GM23338 (cell line): ENCODE measurements around the gene IFIT1B. TPM values are rescaled to one million over a fixed set of nuclear protein-coding genes. Genes with fewer than 3 reads are reported as not detected.

Experiments
- ATAC-seq: fragments of 200-7000 bp; cut with Tn5 transposase; 3 replicates; pipeline ENCODE4 v1.9.1; 2020
- DNase-seq: peaks from one replicate; pipeline ENCODE4 v3.0.0-alpha.2; 2015; ENCODE audit warnings: low spot score
- H2AFZ ChIP-seq: fragments of 200-600 bp; sonication (generic); 2 replicates; pipeline ENCODE4 v1.8.0; 2016; ENCODE audit warnings: antibody characterized with exemption, mild to moderate bottlenecking, moderate library complexity
- H3F3A ChIP-seq: fragments of 200-600 bp; sonication (generic); replicated peaks from 2 replicates; pipeline ENCODE4 v1.8.0; 2017; ENCODE audit warnings: antibody characterized with exemption, mixed run types, low read depth
- H3K27ac ChIP-seq: fragments of 200-600 bp; sonication (generic); 2 replicates; pipeline ENCODE4 v1.6.1; 2016; ENCODE audit warnings: low read depth
- H3K27me3 ChIP-seq: fragments of 200-600 bp; sonication (generic); 2 replicates; pipeline ENCODE4 v1.8.0; 2016; ENCODE audit warnings: mild to moderate bottlenecking, mixed run types, moderate library complexity; ENCODE audit not compliant: insufficient read depth
- H3K36me3 ChIP-seq: fragments of 200-600 bp; sonication (generic); 2 replicates; pipeline ENCODE4 v1.8.0; 2016; ENCODE audit warnings: mild to moderate bottlenecking; ENCODE audit not compliant: insufficient read depth
- H3K4me1 ChIP-seq: fragments of 200-600 bp; sonication (generic); 2 replicates; pipeline ENCODE4 v1.8.0; 2016; ENCODE audit warnings: mild to moderate bottlenecking, moderate library complexity; ENCODE audit not compliant: insufficient read depth
- H3K4me2 ChIP-seq: fragments of 200-600 bp; sonication (generic); 2 replicates; pipeline ENCODE4 v1.7.1; 2017; ENCODE audit warnings: mixed run types
- H3K4me3 ChIP-seq: fragments of 200-600 bp; sonication (generic); 2 replicates; pipeline ENCODE4 v1.6.1; 2016; ENCODE audit warnings: mixed run types
- H3K79me2 ChIP-seq: fragments of 200-600 bp; sonication (generic); replicated peaks from 2 replicates; pipeline ENCODE4 v1.8.0; 2017; ENCODE audit warnings: mild to moderate bottlenecking; ENCODE audit not compliant: insufficient read depth
- H3K9me2 ChIP-seq: fragments of 200-600 bp; sonication (generic); 2 replicates; pipeline ENCODE4 v1.8.0; 2017; ENCODE audit not compliant: insufficient read depth
- H4K20me1 ChIP-seq: fragments of 200-600 bp; sonication (generic); replicated peaks from 2 replicates; pipeline ENCODE4 v1.8.0; 2017; ENCODE audit warnings: mild to moderate bottlenecking; ENCODE audit not compliant: insufficient read depth
- H3K27ac Mint-ChIP-seq: 2 replicates; pipeline ENCODE4 v1.8.0; 2020; ENCODE audit warnings: inconsistent platforms, mild to moderate bottlenecking, moderate library complexity, mixed read lengths
- H3K27me3 Mint-ChIP-seq: 3 replicates; pipeline ENCODE4 v1.8.0; 2022; ENCODE audit warnings: low read depth, mild to moderate bottlenecking, moderate library complexity, mixed read lengths, inconsistent platforms; ENCODE audit not compliant: insufficient read depth, poor library complexity
- H3K36me3 Mint-ChIP-seq: 3 replicates; pipeline ENCODE4 v1.8.0; 2021; ENCODE audit warnings: low read depth, mild to moderate bottlenecking, inconsistent platforms, moderate library complexity, mixed read lengths
- H3K4me1 Mint-ChIP-seq: 3 replicates; pipeline ENCODE4 v1.8.0; 2020; ENCODE audit warnings: mild to moderate bottlenecking, inconsistent platforms, mixed read lengths
- H3K4me3 Mint-ChIP-seq: 3 replicates; pipeline ENCODE4 v1.8.0; 2021; ENCODE audit warnings: moderate library complexity, mild to moderate bottlenecking, inconsistent platforms, mixed read lengths
- H3K9me3 Mint-ChIP-seq: 3 replicates; pipeline ENCODE4 v1.8.0; 2020; ENCODE audit warnings: moderate library complexity, mild to moderate bottlenecking, inconsistent platforms, mixed read lengths
- CREB1 ChIP-seq: fragments of 250-450 bp; sonication (Bioruptor Pico); IDR thresholded peaks from 2 replicates; pipeline ENCODE4 v1.5.0; 2020; ENCODE audit warnings: low read depth, mild to moderate bottlenecking, moderate library complexity
- EZH2 ChIP-seq: fragments of 200-600 bp; sonication (generic); IDR thresholded peaks from one replicate; pipeline ENCODE4 v1.8.0; 2017; ENCODE audit warnings: antibody characterized with exemption, mild to moderate bottlenecking, low read depth; ENCODE audit not compliant: unreplicated experiment
- EZH2phosphoT487 ChIP-seq: fragments of 200-600 bp; sonication (generic); IDR thresholded peaks from one replicate; pipeline ENCODE4 v1.8.1; 2018; ENCODE audit warnings: antibody characterized with exemption; ENCODE audit not compliant: unreplicated experiment
- JUNB ChIP-seq: IDR thresholded peaks from one replicate; pipeline ENCODE4 v1.6.1; 2016; ENCODE audit warnings: antibody characterized with exemption; ENCODE audit not compliant: unreplicated experiment
- NANOG ChIP-seq: IDR thresholded peaks from 2 replicates; pipeline ENCODE4 v1.6.1; 2016; ENCODE audit warnings: antibody characterized with exemption, borderline replicate concordance
- POLR2AphosphoS5 ChIP-seq: IDR thresholded peaks from 2 replicates; pipeline ENCODE4 v1.6.1; 2016; ENCODE audit warnings: antibody characterized with exemption, low read depth
- STAT1 ChIP-seq: IDR thresholded peaks from one replicate; pipeline ENCODE4 v1.6.1; 2016; ENCODE audit warnings: antibody characterized with exemption; ENCODE audit not compliant: unreplicated experiment
- ZNF114 ChIP-seq: fragments of 250-450 bp; sonication (Bioruptor Pico); IDR thresholded peaks from 2 replicates; pipeline ENCODE4 v1.5.0; 2020; ENCODE audit warnings: mild to moderate bottlenecking, moderate library complexity
- ZNF331 ChIP-seq: fragments of 250-450 bp; sonication (Bioruptor Pico); IDR thresholded peaks from 2 replicates; pipeline ENCODE4 v1.5.0; 2020; ENCODE audit warnings: low read depth, mild to moderate bottlenecking, moderate library complexity
- polyA plus RNA-seq: library from polyadenylated mRNA; unstranded; fragments of >200 nt; fragmentation: Nextera tagmentation; extraction: Ambion mirVana; gene quantifications from 2 replicates; pipeline ENCODE4 v1.2.1, GENCODE V29; 2016
- total RNA-seq: library from RNA; depleted of rRNA; stranded (reverse); fragments of >200 nt; shearing (Covaris generic); gene quantifications from 2 replicates; pipeline ENCODE4 v1.2.3, GENCODE V29; 2014
- TF ChIP-seq, protein P1 (sequence below): IDR thresholded peaks from 2 replicates; pipeline ENCODE4 v1.6.1; 2016; ENCODE audit warnings: antibody characterized with exemption
- TF ChIP-seq, protein P2 (sequence below), 2 experiments: fragments of 200-600 bp in 1 of 2; sonication (generic) in 1 of 2; conservative IDR thresholded peaks; 2 replicates each; pipeline versions ENCODE4 v1.5.1 to v1.6.1; 2016 to 2017; ENCODE audit warnings: antibody characterized with exemption in 2 of 2, low read depth in 2 of 2, mild to moderate bottlenecking in 2 of 2, moderate library complexity in 1 of 2
- TF ChIP-seq, protein P3 (sequence below): IDR thresholded peaks from one replicate; pipeline ENCODE4 v1.6.1; 2018; ENCODE audit warnings: antibody characterized with exemption; ENCODE audit not compliant: unreplicated experiment
- TF ChIP-seq, protein P4 (sequence below): fragments of 250-450 bp; sonication (Bioruptor Pico); IDR thresholded peaks from 2 replicates; pipeline ENCODE4 v1.5.0; 2020; ENCODE audit warnings: mild to moderate bottlenecking, moderate library complexity

Gene IFIT1B
- total and polyA plus RNA-seq, 2 experiments from 2014 or later: 0.10 TPM; not detected in 1

DNA sequence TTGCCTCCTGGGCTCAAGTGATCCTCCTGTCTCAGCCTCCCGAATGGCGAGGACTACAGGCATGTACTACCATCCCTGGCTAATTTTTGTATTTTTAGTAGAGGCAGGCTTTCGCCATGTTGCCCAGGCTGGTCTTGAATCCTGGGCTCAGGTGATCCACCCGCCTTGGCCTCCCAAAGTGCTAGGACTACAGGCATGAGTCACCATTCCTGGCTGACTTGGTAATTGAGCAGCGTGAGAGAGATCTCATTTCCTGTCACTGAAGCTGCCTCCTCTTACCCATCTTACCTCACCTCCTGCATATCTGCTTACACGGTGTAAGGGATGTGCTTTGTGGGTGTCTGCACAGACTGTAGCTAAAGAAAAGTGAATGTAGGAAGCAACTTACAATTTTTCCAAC, 40.4 kb upstream of the IFIT1B start:
- Histone ChIP-seq H3K79me2 (no peaks in the 10 kb centered on the region), H4K20me1 (no peaks in the 10 kb centered on the region), H3K4me3 (no peak overlapping the region), H3K27ac (no peak overlapping the region), H3K36me3 (no peaks in the 10 kb centered on the region), H3K9me2 (peaks cover 14% of the 10 kb centered on the region), H3K4me1 (peaks cover 21% of the 10 kb centered on the region), H2AFZ (no peak overlapping the region), H3K27me3 (no peaks in the 10 kb centered on the region), H3F3A (no peaks in the 10 kb centered on the region; the same call in 1 of the 2 replicates), H3K4me2 (no peak overlapping the region)
- H3K27me3 Mint-ChIP-seq: peaks cover 16% of the 10 kb centered on the region
- no peaks in the 10 kb centered on the region for H3K36me3 Mint-ChIP-seq
- H3K4me1 Mint-ChIP-seq: peaks cover 21% of the 10 kb centered on the region
- DNase-seq (no peak), ATAC-seq (no peak)
- TF ChIP-seq, protein P1, sequence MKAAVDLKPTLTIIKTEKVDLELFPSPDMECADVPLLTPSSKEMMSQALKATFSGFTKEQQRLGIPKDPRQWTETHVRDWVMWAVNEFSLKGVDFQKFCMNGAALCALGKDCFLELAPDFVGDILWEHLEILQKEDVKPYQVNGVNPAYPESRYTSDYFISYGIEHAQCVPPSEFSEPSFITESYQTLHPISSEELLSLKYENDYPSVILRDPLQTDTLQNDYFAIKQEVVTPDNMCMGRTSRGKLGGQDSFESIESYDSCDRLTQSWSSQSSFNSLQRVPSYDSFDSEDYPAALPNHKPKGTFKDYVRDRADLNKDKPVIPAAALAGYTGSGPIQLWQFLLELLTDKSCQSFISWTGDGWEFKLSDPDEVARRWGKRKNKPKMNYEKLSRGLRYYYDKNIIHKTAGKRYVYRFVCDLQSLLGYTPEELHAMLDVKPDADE: no peak
- no peak for TF ChIP-seq POLR2AphosphoS5
- no peak for TF ChIP-seq CREB1 (CRISPR knock-in tag)
- TF ChIP-seq STAT1: no peak
- no peak for TF ChIP-seq ZNF114 (CRISPR knock-in tag)
- TF ChIP-seq EZH2: no peak
- TF ChIP-seq NANOG: no peak
- no peak for TF ChIP-seq JUNB
- TF ChIP-seq, protein P2, sequence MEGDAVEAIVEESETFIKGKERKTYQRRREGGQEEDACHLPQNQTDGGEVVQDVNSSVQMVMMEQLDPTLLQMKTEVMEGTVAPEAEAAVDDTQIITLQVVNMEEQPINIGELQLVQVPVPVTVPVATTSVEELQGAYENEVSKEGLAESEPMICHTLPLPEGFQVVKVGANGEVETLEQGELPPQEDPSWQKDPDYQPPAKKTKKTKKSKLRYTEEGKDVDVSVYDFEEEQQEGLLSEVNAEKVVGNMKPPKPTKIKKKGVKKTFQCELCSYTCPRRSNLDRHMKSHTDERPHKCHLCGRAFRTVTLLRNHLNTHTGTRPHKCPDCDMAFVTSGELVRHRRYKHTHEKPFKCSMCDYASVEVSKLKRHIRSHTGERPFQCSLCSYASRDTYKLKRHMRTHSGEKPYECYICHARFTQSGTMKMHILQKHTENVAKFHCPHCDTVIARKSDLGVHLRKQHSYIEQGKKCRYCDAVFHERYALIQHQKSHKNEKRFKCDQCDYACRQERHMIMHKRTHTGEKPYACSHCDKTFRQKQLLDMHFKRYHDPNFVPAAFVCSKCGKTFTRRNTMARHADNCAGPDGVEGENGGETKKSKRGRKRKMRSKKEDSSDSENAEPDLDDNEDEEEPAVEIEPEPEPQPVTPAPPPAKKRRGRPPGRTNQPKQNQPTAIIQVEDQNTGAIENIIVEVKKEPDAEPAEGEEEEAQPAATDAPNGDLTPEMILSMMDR (conservative IDR thresholded peaks at IDR 0.05; ENCODE audit: low read depth in 2 of 2): no peak
- no peak for TF ChIP-seq ZNF331 (CRISPR knock-in tag)
- TF ChIP-seq, protein P3, sequence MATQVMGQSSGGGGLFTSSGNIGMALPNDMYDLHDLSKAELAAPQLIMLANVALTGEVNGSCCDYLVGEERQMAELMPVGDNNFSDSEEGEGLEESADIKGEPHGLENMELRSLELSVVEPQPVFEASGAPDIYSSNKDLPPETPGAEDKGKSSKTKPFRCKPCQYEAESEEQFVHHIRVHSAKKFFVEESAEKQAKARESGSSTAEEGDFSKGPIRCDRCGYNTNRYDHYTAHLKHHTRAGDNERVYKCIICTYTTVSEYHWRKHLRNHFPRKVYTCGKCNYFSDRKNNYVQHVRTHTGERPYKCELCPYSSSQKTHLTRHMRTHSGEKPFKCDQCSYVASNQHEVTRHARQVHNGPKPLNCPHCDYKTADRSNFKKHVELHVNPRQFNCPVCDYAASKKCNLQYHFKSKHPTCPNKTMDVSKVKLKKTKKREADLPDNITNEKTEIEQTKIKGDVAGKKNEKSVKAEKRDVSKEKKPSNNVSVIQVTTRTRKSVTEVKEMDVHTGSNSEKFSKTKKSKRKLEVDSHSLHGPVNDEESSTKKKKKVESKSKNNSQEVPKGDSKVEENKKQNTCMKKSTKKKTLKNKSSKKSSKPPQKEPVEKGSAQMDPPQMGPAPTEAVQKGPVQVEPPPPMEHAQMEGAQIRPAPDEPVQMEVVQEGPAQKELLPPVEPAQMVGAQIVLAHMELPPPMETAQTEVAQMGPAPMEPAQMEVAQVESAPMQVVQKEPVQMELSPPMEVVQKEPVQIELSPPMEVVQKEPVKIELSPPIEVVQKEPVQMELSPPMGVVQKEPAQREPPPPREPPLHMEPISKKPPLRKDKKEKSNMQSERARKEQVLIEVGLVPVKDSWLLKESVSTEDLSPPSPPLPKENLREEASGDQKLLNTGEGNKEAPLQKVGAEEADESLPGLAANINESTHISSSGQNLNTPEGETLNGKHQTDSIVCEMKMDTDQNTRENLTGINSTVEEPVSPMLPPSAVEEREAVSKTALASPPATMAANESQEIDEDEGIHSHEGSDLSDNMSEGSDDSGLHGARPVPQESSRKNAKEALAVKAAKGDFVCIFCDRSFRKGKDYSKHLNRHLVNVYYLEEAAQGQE: no peak
- TF ChIP-seq, protein P4, sequence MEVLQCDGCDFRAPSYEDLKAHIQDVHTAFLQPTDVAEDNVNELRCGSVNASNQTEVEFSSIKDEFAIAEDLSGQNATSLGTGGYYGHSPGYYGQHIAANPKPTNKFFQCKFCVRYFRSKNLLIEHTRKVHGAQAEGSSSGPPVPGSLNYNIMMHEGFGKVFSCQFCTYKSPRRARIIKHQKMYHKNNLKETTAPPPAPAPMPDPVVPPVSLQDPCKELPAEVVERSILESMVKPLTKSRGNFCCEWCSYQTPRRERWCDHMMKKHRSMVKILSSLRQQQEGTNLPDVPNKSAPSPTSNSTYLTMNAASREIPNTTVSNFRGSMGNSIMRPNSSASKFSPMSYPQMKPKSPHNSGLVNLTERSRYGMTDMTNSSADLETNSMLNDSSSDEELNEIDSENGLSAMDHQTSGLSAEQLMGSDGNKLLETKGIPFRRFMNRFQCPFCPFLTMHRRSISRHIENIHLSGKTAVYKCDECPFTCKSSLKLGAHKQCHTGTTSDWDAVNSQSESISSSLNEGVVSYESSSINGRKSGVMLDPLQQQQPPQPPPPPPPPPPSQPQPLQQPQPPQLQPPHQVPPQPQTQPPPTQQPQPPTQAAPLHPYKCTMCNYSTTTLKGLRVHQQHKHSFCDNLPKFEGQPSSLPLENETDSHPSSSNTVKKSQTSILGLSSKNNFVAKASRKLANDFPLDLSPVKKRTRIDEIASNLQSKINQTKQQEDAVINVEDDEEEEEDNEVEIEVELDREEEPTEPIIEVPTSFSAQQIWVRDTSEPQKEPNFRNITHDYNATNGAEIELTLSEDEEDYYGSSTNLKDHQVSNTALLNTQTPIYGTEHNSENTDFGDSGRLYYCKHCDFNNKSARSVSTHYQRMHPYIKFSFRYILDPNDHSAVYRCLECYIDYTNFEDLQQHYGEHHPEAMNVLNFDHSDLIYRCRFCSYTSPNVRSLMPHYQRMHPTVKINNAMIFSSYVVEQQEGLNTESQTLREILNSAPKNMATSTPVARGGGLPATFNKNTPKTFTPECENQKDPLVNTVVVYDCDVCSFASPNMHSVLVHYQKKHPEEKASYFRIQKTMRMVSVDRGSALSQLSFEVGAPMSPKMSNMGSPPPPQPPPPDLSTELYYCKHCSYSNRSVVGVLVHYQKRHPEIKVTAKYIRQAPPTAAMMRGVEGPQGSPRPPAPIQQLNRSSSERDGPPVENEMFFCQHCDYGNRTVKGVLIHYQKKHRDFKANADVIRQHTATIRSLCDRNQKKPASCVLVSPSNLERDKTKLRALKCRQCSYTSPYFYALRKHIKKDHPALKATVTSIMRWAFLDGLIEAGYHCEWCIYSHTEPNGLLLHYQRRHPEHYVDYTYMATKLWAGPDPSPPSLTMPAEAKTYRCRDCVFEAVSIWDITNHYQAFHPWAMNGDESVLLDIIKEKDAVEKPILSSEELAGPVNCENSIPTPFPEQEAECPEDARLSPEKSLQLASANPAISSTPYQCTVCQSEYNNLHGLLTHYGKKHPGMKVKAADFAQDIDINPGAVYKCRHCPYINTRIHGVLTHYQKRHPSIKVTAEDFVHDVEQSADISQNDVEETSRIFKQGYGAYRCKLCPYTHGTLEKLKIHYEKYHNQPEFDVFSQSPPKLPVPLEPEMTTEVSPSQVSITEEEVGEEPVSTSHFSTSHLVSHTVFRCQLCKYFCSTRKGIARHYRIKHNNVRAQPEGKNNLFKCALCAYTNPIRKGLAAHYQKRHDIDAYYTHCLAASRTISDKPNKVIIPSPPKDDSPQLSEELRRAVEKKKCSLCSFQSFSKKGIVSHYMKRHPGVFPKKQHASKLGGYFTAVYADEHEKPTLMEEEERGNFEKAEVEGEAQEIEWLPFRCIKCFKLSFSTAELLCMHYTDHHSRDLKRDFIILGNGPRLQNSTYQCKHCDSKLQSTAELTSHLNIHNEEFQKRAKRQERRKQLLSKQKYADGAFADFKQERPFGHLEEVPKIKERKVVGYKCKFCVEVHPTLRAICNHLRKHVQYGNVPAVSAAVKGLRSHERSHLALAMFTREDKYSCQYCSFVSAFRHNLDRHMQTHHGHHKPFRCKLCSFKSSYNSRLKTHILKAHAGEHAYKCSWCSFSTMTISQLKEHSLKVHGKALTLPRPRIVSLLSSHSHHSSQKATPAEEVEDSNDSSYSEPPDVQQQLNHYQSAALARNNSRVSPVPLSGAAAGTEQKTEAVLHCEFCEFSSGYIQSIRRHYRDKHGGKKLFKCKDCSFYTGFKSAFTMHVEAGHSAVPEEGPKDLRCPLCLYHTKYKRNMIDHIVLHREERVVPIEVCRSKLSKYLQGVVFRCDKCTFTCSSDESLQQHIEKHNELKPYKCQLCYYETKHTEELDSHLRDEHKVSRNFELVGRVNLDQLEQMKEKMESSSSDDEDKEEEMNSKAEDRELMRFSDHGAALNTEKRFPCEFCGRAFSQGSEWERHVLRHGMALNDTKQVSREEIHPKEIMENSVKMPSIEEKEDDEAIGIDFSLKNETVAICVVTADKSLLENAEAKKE (CRISPR knock-in tag): no peak
- TF ChIP-seq EZH2phosphoT487: no peak
- no peak overlapping the region for H3K4me3 Mint-ChIP-seq
- H3K27ac Mint-ChIP-seq: no peak overlapping the region
- H3K9me3 Mint-ChIP-seq: no peaks in the 10 kb centered on the region
